DLD1 (cell line): ENCODE results near the gene TTC23.

Experiments used
- in situ Hi-C: cut with HindIII; loops from 2 replicates; pipeline ENCODE4 v1.10.0; 2017; ENCODE audit warnings: low sequenced_read_pairs

Gene TTC23

GRCh38 chr15:99090011-99090699, 159.2 kb downstream of the TTC23 start:
- in situ Hi-C loops, result no loop called here

GRCh38 chr15:99087405-99087943, 161.9 kb downstream of the TTC23 start:
- in situ Hi-C loops, result no loop called here

- in situ Hi-C loops, result no loop called here
These were observed 163.1 kb downstream of the TTC23 start for GRCh38 chr15:99086327-99086667.
